Inferior parietal cortex (tissue), 1 donor: Measurements from ENCODE around the gene GSK3B.
"Not testable (repeated sequence)": the region's sequence is repeated elsewhere in the genome, so short reads cannot be mapped to it uniquely, and the experiment has no call there.

Experiments
- DNase-seq: peaks from one replicate; pipeline ENCODE4 v3.0.0-alpha.2; 2016; ENCODE audit errors: extremely low spot score

GSK3B gene

DNA sequence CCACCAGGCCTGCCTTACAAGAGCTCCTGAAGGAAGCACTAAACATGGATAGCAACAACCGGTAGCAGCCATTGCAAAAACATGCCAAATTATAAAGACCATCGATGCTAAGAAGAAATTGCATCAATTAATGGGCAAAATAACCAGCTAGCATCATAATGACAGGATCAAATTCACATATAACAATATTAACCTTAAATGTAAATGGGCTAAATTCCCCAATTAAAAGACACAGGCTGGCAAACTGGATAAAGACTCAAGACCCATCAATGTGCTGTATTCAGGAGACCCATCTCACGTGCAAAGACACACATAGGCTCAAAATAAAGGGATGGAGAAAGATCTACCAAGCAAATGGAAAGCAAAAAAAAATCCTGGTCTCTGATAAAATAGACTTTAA is 88.5 kb downstream of the GSK3B start:
- not testable (repeated sequence) for DNase-seq

DNA sequence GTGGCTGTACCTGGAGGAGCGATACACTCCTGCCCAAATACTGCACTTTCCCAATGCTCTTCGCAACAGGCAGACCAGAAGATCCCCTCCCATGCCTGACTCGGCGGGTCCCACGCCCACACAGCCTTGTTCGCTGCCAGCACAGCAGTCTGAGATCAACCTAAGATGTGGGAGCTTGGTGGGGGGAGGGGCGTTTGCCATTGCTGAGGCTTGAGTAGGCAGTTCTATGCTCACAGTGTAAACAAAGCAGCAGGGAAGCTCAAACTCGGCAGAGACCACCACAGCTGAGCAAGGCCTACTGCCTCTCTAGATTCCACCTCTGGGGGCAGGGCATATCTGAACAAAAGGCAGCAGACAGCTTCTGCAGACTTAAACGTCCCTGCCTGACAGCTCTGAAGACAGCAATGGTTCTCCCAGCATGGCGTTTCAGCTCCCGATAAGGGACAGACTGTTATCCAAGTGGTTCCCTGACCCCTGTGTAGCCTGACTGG is 90.2 kb downstream of the GSK3B start:
- DNase-seq: not testable (repeated sequence)

DNA sequence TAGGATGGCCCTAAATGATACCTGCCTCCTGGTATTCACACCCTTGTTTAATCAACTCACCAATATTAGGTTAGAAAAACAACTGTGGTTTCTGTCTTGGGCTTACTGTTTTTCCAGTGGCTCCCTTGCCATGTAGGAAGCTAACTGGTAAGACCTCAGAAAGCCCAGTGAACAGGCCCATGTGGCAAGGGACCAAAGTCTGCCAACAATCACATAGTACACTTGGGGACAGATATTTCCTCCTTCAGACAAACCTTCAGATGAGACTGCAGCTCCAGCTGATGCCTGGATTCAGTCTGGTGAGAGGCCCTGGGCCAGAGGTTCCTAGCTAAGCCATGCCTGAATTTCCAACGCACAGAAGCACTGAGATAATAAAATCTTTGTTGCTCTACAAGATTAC is 96.1 kb downstream of the GSK3B start:
- no peak for DNase-seq

DNA sequence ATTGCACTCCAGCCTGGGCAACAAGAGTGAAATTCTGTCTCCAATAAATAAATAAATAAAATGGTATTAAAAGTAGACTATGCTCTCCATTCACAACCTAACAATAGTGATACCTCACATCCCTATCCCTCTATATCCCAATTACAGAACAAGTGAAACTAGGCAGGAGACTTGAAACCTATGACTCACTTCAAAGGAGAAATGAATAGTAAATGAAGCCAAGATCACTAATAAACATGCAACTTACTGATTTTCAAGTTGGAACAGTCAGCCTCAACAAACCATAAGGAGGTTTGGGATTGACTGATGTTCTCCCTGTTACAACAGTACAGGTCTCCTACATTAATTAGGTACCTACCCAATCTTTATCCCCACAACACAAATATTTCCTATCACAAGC is 103.4 kb downstream of the GSK3B start:
- no peak for DNase-seq

DNA sequence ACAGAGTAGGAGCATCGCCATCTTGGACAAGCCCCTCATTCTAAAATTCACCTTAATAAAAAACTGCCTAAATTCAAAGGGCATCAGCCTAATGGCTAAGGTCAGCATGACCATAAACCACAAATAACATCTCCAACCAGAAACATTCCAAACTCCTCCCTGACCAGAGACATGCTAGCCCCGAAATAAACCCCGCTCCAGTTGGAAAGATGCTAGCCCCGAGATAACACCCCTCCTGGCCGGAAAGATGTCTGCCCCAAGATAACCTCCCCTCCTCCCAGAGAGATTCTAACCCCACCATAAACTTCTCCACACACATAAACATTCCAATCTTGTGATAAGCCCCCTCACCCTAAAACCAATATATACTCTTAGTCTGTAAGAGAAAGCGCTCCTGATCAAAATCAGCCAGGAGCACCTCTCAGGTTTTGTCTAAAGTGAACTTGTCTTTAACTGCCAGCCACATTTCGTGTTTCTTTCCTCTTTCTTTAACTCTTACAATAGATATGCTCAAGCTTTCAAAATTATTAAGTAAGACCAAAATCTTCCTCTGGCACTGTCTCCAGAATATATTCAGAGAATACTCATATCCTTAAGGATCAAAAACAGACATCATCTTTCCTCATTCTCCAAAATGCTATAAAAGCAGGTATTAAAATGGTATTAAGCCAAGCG is 104.1 kb downstream of the GSK3B start:
- no peak for DNase-seq

DNA sequence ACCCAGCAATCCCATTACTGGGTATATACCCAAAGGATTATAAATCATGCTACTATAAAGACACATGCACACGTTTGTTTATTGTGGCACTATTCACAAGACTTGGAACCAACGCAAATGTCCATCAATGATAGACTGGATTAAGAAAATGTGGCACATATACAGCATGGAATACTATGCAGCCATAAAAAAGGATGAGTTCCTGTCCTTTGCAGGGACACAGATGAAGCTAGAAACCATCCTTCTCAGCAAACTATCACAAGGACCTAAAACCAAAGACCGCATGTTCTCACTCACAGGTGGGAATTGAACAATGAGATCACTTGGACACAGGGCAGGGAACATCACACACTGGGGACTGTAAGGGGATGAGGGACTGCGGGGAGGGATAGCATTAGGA is 107.4 kb downstream of the GSK3B start:
- DNase-seq: not testable (repeated sequence)

DNA sequence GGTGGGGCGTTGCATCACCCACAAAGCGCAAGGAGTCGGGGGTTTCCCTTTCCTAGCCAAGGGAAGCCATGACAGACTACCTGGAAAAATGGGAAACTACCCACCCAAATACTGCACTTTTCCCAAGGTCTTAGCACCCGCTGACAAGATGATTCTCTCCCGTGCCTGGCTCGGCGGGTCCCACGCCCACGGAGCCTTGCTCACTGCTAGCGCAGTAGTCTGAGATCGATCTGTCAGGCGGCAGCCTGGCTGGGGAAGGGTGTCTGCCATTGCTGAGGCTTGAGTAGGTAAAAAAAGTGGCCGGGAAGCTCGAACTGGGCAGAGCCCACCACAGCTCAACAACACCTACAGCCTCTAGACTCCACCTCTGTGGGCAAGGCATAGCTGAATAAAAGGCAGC is 112.9 kb downstream of the GSK3B start:
- DNase-seq: no peak

DNA sequence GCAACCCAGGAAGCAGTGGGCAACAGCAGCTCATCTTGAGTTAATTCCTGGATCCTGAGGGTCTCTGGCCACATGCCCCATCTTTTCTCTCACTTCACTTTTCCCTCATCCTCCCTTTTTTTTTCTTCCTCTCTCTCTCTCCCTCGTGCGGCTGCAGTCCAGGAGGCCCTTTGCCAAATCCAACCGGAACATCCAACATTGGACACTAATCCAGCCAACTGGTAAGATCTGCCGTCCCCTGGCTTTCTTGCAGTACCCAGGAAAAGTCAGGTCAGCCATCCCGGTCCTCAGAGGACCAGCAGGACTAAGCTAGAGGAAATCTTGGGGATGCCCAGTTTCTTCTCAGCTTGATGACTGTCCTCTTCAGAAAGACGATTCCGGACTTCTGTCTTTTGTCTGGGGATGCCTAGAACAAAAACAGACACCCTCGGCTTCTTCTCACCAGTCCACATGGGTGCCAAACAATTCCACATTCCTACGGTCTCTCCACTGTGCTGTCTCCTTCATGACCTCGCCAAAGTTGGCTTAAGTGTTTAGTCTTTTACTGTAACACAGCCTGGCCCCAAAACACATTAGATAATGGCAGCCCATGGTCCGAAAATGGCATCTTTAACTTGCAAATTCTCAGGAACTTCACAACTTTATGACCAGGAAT is 115.6 kb downstream of the GSK3B start:
- DNase-seq: no peak

DNA sequence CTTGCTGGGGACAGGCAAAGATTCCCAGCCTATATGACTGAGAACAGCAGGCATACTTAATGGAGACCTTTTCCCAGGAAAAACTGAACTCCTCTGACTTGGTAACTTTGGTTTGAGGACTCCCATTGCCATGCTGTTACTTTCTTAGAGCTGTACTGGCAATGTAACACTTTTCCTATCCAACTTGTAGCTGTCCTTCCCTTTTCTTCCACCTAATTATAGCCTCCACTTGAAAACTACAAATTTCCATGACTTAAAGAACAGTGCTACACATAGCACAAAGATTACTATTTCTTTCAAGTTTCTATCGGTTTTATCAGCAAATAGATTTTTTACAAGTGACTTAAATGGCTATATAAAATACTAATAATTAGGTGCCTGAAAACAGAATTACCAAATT is 116.9 kb downstream of the GSK3B start:
- DNase-seq: no peak

DNA sequence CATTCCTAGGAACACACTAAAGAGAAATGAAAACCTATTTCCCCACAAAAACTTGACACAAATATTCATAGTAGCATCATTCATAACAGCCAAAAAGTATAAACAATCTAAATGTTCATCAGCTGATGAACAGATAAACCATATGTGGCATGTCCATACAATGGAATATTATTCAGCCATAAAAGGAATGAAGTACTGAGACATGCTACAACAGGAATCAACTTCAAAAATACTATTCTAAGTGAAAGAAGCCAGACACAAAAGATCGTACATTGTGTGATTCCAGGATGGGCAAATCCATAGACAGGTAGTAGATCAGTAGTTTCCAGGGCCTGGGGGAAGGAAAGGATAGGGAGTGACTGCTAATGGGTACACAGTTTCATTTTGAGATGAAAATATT is 118.0 kb downstream of the GSK3B start:
- no peak for DNase-seq

DNA sequence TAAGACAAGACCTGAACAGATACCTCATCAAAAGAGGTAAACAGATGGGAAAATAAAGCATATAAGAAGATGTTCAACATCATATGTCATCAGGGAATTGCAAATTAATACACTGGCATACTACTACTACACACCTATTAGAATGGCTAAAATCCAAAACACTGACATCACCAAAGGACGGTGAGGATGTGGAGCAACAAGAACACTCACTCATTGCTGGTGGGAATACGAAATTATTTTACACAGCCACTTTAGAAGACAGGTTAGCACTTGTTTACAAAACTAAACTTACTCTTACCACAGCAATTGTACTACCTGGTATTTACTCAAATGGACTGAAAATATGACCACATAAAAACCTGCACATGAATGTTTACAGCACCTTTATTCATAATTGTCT is 119.6 kb downstream of the GSK3B start:
- DNase-seq: no peak

DNA sequence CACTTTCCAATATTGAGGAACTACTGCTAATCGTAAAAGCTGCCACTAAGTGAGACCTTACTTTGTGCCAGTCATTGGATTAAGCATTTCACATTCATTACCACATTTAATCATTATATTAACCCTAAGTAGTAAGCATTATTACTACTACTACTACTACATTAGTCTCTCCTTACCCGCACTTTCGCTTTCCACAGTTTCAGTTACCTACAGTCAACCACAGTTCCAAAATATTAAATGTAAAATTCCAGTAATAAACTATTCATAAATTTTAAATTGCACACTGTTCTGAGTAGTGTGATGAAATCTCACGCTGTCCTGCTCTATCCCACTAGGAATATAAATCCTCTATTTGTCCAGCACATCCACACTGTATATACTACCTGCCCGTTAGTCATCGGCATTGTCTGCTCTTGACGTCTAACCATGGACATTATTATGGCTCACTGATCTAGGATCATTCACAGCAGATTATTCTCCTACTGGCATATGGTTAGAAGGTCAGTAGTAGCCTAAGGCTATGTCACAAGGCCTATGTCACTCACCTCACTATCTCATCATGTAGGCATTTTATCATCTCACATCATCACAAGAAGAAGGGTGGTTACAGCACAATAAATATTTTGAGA is 121.1 kb downstream of the GSK3B start:
- DNase-seq: no peak

DNA sequence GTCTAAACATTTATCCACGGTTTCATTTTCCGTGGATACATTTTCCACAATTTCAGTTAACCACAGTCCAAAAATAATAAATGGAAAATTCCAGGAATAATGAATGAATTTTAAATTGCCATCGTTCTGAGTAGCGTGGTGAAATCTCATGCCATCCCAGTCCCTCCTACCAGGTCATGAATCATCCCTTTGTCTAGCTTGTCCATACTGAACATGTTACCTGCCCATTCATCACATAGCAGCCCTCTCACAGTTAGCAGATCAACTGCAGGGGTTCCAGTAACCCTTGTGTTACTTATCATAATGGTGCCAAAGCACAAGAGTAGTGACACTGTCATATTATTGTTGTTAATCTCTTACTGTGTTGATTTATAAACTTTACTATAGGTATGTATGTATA is 124.5 kb downstream of the GSK3B start:
- DNase-seq: no peak

DNA sequence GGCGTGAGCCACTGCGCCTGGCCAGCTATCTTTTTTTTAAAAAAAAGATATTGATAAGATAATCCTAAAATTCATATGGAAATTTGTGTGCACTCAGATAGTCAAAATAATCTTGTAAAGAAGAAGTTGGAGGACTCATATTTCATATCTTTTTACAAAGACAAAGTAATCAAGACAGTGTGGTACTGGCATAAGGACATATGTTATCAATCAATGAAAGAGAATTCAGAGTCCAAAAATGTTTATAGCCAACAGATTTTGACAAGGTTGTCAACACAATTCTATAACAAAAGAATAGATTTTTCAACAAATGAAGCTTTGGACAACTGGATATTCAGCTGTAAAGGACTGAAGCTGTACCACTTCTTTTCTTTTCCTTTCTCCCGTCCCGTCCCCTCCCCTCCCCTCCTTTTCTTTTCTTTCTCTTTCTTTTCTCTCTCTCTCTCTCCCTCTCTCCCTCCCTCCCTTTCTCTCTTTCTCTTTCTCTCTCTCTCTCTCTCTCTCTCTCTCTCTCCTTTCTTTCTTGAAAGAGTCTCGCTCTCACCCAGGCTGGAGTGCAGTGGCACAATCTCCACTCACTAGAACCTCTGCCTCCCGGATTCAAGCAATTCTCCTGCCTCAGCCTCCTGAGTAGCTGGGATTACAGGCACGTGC is 126.8 kb downstream of the GSK3B start:
- DNase-seq: no peak

DNA sequence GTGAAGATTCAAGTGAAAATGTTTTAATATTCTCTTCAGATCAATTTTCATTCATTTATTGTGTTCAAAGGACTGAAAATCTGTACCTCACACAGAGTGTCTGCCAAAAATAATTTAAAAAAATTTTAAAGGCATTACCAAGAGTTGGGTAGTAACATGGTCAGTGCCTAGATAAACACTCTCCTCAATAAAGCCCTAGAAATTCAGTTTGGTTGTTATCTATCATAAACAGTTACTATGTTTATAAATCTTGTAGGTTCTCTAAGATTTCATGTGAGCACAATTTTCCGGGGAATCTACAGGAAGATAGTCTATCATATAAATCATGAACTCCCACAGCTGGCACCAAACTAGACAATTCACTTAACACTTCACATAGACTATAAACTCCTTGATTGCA is 128.6 kb downstream of the GSK3B start:
- DNase-seq: no peak

DNA sequence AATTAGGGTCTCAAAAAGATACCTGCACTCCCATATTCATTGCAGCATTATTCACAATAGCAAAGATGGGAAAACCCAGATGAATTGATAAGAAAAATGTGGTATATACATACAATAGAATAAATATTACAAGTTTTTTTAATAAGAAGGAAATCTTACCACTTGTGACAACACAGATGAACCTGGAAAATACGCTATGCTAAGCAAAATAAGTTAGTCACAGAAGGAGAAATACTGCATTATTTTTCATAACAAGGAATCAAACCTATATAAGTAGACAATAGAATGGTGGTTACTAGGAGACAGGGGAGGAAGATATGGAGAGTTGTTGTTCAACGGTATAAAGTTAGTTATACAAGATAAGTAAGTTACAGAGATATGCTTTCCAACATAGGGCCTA is 130.0 kb downstream of the GSK3B start:
- no peak for DNase-seq

DNA sequence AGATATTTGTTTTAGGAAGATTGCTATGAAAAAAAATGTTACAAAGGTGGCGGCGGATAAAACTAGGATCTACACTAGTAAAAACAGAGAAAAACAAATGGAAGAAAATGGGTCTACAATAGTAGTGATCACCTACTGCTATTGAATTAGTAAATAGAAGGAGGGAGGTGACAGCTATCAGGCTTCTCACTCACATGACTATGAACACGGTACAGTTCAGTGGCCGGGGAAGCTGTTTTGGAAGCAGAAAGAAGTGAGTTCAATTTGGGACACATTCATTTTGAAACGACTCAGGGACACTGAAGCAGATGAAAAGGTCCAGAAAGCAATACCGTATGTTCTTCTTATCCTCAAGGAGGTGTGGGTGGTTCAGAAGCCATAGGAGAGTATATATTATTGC is 138.3 kb downstream of the GSK3B start:
- no peak for DNase-seq

DNA sequence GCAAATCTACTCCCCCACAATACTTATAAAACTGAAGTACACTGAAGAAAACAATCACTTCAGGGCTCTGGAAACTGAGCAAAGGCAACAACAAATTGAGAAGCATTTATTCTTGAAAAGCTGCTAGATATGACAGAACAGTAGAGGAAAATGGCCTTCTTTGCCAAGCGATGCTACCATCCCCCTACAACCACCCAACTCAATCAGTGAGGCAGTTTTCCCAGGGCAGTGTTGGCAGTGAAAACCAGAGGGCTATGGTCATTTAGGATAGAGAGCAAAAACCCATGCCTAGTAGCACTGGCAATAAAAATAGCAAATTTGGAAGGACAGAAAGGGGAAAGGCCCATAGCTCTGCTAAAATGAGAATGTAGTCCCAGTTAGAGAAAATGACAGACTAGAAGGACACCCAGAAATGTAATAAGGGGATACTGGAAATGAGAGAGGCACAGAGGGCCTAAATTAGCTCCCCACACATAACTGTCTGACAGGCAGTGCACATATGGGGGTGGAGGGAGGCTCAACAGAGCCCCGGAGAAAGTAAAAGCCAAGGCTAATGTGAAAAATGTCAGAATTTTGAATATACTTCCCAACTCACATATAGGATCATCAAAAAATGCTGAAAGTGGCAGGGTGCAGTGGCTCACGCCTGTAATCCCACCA is 143.5 kb downstream of the GSK3B start:
- no peak for DNase-seq

DNA sequence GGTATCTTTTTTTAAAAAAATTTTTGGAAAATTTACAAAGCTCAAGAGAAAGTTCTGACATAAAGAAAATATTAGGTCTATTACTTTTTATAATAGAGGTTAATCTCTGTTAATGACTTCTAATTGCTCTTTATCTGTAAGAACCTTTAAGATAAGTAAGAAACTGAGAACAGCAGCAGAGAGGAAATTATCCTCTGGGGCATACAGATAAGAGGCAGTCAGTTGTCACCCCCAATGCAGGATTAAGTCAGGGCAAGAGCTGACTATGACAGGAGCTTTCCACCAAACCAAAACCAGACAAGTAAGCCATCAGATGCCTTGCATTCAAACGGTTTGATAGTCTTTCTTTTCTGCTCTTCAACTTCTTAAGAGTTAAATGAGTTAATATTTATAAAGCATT is 149.0 kb downstream of the GSK3B start:
- DNase-seq: no peak

DNA sequence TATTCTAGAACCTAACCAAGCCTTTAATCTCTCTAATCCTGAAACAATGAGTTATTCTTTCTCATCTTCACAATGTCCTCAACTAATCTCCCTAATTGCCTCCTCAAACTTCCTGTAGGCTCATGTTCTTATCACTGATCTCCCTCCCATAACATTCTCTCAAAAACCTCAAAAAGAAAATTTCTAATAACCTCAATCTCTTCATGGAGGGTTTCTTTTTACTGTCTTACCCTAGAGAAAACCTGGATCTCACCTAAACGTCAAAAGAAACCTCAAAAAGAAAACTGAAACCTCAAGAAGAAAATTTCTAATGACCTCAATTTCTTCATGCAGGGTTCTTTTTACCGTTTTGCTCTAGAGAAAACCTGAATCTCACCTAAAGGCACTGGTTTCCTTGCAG is 150.2 kb downstream of the GSK3B start:
- no peak for DNase-seq

DNA sequence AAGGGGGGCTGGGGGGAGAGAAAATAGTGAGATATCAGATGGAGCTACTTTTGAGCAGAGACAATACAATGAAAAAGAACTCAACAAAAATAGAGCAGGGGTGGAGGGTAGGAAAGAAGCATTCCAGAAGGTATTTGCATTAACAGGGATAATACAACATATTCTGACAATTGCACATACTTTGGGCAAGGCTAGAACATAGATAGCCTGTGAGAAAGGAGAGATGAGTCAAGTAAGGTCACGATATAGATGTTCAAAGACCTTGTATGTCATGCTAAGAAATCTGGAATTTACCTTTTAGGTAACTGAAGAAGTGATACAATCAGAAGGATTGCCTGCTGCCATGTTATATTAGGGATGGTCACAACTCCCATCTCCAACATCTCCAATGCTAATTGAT is 155.2 kb downstream of the GSK3B start:
- no peak for DNase-seq

DNA sequence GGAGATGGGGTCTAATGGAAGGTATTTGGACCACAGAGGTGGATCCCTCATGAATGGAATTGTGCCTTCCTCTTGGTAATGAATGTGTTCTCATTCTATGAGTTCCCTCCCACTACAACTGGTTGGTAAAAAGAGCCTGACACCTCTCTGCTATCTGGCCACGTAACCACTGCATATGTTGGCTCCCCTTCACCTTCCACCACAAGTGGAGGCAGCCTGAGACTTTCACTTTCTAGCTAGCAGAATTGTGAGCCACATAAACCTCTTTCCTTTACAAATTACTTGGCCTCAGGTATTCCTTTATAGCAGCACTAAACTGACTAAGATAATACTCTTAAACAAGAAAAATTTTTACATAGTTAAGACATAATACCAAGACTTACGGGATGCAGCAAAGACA is 157.0 kb downstream of the GSK3B start:
- no peak for DNase-seq
